A673 (cell line): Measurements from ENCODE around the gene LRRK1. TPM values are rescaled to one million over a fixed set of nuclear protein-coding genes. Genes with fewer than 3 reads are reported as not detected.

ENCODE experiments used
- BruUV-seq: library from RNA; stranded (reverse); fragments of 400-500 nt; replicated peaks from 2 replicates; lab custom pipeline; 2021; lab: Mats Ljungman, UMichigan
- CTCF ChIA-PET: fragments of 300-600 bp; sonication (Branson Sonifier 250); formaldehyde crosslinking; loops from one replicate; lab custom pipeline; 2022; ENCODE audit warnings: antibody characterized with exemption; lab: Charles Lee
- POLR2A ChIA-PET: fragments of 300-600 bp; sonication (Branson Sonifier 250); formaldehyde crosslinking; loops from one replicate; lab custom pipeline; 2022; ENCODE audit warnings: antibody characterized with exemption; ENCODE audit not compliant: low non-redundant PET; lab: Charles Lee
- DNase-seq: peaks from one replicate; pipeline ENCODE4 v3.0.0-alpha.2; 2015; ENCODE audit warnings: low spot score
- H3K27ac ChIP-seq: fragments of 200-600 bp; sonication (generic); 2 replicates; pipeline ENCODE4 v1.5.1; 2016; ENCODE audit warnings: mixed run types, low read depth, mild to moderate bottlenecking, mixed read lengths, antibody characterized with exemption, low read length; ENCODE audit not compliant: poor library complexity, severe bottlenecking
- H3K27me3 ChIP-seq: fragments of 200-600 bp; sonication (generic); replicated peaks from 2 replicates; pipeline ENCODE4 v1.6.1; 2017; ENCODE audit warnings: mixed run types, low read depth, mild to moderate bottlenecking, mixed read lengths, antibody characterized with exemption, low read length; ENCODE audit not compliant: insufficient read depth, poor library complexity
- H3K36me3 ChIP-seq: fragments of 200-600 bp; sonication (generic); 2 replicates; pipeline ENCODE4 v1.6.1; 2016; ENCODE audit warnings: mixed run types, mild to moderate bottlenecking, mixed read lengths, antibody characterized with exemption, low read length; ENCODE audit not compliant: insufficient read depth, poor library complexity, severe bottlenecking
- H3K4me1 ChIP-seq: fragments of 200-600 bp; sonication (generic); 2 replicates; pipeline ENCODE4 v1.6.1; 2017; ENCODE audit warnings: mixed run types, mild to moderate bottlenecking, mixed read lengths, antibody characterized with exemption, low read length; ENCODE audit not compliant: insufficient read depth, poor library complexity, severe bottlenecking
- H3K4me3 ChIP-seq: fragments of 200-600 bp; sonication (generic); 2 replicates; pipeline ENCODE4 v1.5.1; 2016; ENCODE audit warnings: low read depth, mixed run types, mild to moderate bottlenecking, mixed read lengths, low read length; ENCODE audit not compliant: poor library complexity, severe bottlenecking
- H3K9me3 ChIP-seq: fragments of 200-600 bp; sonication (generic); 2 replicates; pipeline ENCODE4 v1.6.1; 2016; ENCODE audit warnings: mixed run types, low read depth, mild to moderate bottlenecking, mixed read lengths, antibody characterized with exemption, low read length; ENCODE audit not compliant: poor library complexity, severe bottlenecking
- EZH2 ChIP-seq: fragments of 200-600 bp; sonication (generic); IDR thresholded peaks from 2 replicates; pipeline ENCODE4 v1.6.1; 2017; ENCODE audit warnings: borderline replicate concordance, low read depth, mild to moderate bottlenecking, mixed read lengths, antibody characterized with exemption, low read length; ENCODE audit not compliant: poor library complexity, severe bottlenecking
- intact Hi-C: fragments of 100-400 bp; cut with micrococcal nuclease; formaldehyde crosslinking; loops from one replicate; pipeline ENCODE4 v1.10.0; 2022; ENCODE audit not compliant: unreplicated experiment
- total RNA-seq: library from RNA; stranded (reverse); gene quantifications from 2 replicates; pipeline ENCODE4 v1.2.3, GENCODE V29; 2021
- TF ChIP-seq, protein P1 (sequence below): fragments of 300-800, 200-600 bp; sonication (generic); conservative IDR thresholded peaks from 2 replicates; pipeline ENCODE4 v1.5.1; 2017; ENCODE audit warnings: low read depth, mild to moderate bottlenecking, antibody characterized with exemption, low read length, moderate library complexity, mixed read lengths

Gene LRRK1
- total RNA-seq, 1 experiment from 2014 or later, result 7.7 TPM

DNA sequence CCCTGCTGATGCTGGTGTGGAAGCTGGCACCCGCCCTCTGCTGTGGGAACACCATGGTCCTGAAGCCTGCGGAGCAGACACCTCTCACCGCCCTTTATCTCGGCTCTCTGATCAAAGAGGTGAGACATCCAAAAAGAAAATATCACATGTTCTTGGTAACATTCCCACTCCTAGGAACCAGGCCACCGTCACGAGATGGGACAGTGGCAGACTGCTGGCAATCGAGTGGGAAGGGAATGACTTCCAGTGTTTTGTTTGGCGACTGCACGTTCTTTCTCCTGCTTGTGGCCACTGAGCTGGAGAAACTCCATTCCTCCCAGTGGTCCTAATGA, 25.2 kb upstream of the LRRK1 start:
- no TSS peak for BruUV-seq
- Histone ChIP-seq H3K27ac (no peak overlapping the region), H3K36me3 (no peaks in the 10 kb centered on the region), H3K4me1 (no peaks in the 10 kb centered on the region), H3K9me3 (no peaks in the 10 kb centered on the region), H3K27me3 (no peaks in the 10 kb centered on the region), H3K4me3 (no peak overlapping the region)
- intact Hi-C loops, result no loop called here
- CTCF ChIA-PET, result no interaction called here
- DNase-seq, result no peak
- POLR2A ChIA-PET, result no interaction called here
- TF ChIP-seq, protein P1, sequence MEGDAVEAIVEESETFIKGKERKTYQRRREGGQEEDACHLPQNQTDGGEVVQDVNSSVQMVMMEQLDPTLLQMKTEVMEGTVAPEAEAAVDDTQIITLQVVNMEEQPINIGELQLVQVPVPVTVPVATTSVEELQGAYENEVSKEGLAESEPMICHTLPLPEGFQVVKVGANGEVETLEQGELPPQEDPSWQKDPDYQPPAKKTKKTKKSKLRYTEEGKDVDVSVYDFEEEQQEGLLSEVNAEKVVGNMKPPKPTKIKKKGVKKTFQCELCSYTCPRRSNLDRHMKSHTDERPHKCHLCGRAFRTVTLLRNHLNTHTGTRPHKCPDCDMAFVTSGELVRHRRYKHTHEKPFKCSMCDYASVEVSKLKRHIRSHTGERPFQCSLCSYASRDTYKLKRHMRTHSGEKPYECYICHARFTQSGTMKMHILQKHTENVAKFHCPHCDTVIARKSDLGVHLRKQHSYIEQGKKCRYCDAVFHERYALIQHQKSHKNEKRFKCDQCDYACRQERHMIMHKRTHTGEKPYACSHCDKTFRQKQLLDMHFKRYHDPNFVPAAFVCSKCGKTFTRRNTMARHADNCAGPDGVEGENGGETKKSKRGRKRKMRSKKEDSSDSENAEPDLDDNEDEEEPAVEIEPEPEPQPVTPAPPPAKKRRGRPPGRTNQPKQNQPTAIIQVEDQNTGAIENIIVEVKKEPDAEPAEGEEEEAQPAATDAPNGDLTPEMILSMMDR, result no peak
- TF ChIP-seq EZH2, result no peak

DNA sequence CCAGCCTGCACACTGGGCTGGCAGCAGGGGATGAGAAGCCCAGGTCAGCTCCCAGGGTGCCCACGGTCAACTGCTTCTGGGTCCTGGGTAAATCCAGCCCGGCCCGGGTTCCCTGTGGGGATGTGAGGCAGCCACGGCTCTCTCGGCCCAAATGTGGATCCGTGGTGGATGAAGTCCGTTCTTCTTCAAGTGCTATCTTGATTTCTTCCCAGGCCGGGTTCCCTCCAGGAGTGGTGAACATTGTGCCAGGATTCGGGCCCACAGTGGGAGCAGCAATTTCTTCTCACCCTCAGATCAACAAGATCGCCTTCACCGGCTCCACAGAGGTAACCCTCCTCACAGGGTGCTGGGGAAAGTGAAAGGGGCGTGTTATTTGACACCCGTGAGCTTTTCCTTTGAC, 23.4 kb upstream of the LRRK1 start:
- POLR2A ChIA-PET, result interaction anchor here (0.7 kb wide), 1 partner anchor 195 kb away, joined by 3 read pairs; no protein-coding TSS in a partner anchor
- CTCF ChIA-PET, result no interaction called here
- H3K27ac ChIP-seq, result no peak overlapping the region
- no peak overlapping the region for H3K4me3 ChIP-seq
- H3K36me3 ChIP-seq, result no peaks in the 10 kb centered on the region
- H3K27me3 ChIP-seq, result no peaks in the 10 kb centered on the region
- TF ChIP-seq, protein P1, result no peak
- TF ChIP-seq EZH2, result no peak
- intact Hi-C loops, result no loop called here
- BruUV-seq, result no TSS peak
- DNase-seq, result no peak
- no peaks in the 10 kb centered on the region for H3K9me3 ChIP-seq
- peaks cover 16% of the 10 kb centered on the region for H3K4me1 ChIP-seq

DNA sequence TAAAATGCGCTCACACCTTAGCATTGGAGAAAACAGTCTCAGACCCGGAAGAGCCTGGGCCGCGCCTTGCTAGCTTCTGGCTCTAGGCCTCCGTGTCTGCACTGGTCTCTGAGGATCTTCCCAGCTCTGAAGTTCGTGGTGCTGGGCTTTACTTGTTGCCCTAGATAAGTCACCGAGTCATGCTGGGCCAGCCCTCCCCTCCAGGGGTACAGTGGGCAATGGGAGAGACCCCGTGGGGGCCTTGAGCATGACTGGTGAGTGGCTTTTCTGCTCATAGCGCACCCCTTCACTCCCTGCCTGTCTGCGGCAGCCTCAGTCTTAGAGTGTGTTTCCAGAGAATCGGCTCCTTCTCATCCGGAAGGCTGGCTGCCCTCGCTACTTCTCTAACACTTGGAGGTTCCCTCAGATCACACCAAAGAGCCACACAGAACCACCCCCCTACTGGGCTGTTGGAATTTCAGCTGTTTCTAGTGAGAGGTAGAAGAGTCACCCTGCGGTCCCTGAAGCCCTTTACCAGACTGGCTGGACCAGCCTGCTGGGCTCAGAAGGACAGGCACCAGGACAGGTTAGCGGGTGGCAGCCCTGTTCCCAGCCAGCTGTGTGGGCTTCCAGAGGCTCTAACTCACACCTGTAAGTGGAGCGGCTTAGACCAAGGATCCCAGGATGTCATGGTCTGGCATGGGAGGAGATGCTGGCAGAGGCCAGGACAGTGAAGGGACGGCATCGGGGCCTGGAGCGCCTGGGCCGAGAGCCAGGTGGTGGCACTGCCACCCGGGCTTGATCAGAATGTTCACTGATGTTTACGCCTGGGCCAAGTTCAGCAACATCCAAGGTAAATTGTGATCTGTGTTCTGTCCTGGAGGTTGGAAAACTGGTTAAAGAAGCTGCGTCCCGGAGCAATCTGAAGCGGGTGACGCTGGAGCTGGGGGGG, 21.7 kb upstream of the LRRK1 start:
- no peak for DNase-seq
- intact Hi-C loops, result no loop called here
- Histone ChIP-seq H3K36me3 (no peaks in the 10 kb centered on the region), H3K4me1 (peaks cover 34% of the 10 kb centered on the region), H3K27ac (no peak overlapping the region), H3K9me3 (no peaks in the 10 kb centered on the region), H3K27me3 (no peaks in the 10 kb centered on the region), H3K4me3 (no peak overlapping the region)
- TF ChIP-seq EZH2, result no peak
- TF ChIP-seq, protein P1, result no peak
- BruUV-seq, result no TSS peak
- ChIA-PET POLR2A (no interaction called here), CTCF (no interaction called here)
